GM13977 (cell line): ENCODE results near the gene NHS.

Experiments used
- DNase-seq: peaks from one replicate; pipeline ENCODE4 v3.0.0; 2012; ENCODE audit warnings: low spot score
- CTCF ChIP-seq: IDR thresholded peaks from 2 replicates; pipeline ENCODE4 v1.5.1; 2012; ENCODE audit warnings: mild to moderate bottlenecking, control low read depth; ENCODE audit not compliant: insufficient read depth; ENCODE audit errors: extremely low read depth, missing control alignments
- in situ Hi-C: fragments of 300-500 bp; cut with MboI; formaldehyde crosslinking; loops from one replicate; pipeline ENCODE4 v1.12.0; 2022; ENCODE audit warnings: low sequenced_read_pairs, low pct_unique_long_range_greater_than_20kb, mixed read lengths, inconsistent platforms; ENCODE audit not compliant: unreplicated experiment

NHS gene

GRCh38 chrX:17692709-17693346 is 317.8 kb downstream of the NHS start:
- no peak for DNase-seq
- in situ Hi-C loops, result loop anchor here (25.0 kb wide), 1 partner anchor 456 kb away; no protein-coding TSS in a partner anchor
- no peak for TF ChIP-seq CTCF

- in situ Hi-C loops, result loop anchor here (25.0 kb wide), 1 partner anchor 460 kb away; no protein-coding TSS in a partner anchor
- no peak for TF ChIP-seq CTCF
- no peak for DNase-seq
Observed at GRCh38 chrX:17697191-17697590, 322.2 kb downstream of the NHS start.

GRCh38 chrX:17700976-17701375 is 326.0 kb downstream of the NHS start:
- DNase-seq, result no peak
- TF ChIP-seq CTCF, result no peak
- in situ Hi-C loops, result no loop called here

DNA sequence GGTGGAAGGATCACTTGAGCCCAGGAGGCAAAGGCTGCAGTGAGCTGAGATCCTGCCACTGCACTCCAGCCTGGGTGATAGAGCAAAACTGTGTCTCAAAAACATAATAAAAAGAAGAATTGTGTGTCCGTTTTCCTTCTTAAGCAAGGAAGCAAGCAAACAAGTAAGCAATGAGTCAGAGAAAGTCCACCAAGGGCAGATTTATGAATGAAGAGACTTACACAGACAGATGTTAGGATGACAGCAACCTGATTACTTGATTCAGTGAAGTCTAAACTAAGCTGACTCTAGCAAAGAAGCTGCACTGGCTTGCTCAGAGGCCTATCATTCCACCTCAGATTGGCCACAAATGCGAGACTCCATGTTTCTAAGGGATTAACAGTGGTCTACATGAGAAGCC is 328.2 kb downstream of the NHS start:
- no peak for TF ChIP-seq CTCF
- no peak for DNase-seq
- in situ Hi-C loops, result no loop called here

GRCh38 chrX:17705211-17705610 is 330.2 kb downstream of the NHS start:
- TF ChIP-seq CTCF, result no peak
- no peak for DNase-seq
- in situ Hi-C loops, result no loop called here

GRCh38 chrX:17706676-17707075 is 331.7 kb downstream of the NHS start:
- no peak for TF ChIP-seq CTCF
- in situ Hi-C loops, result no loop called here
- DNase-seq, result no peak
